ENCODE measurements around the gene COX5A. TPM values are rescaled to one million over a fixed set of nuclear protein-coding genes. Genes with fewer than 3 reads are reported as not detected.
A peak's percentile ranks its signal among the peaks of the same experiment; 100 is the strongest.

The COX5A gene
- 56.3 TPM for total RNA-seq

- DNase-seq: peak; percentile 98
These were observed at the start of gene COX5A for GRCh38 chr15:74937590-74938371. Gene COX5A, minus strand, starts transcription at chr15:74938073. Its CDS starts 59 bp downstream, at chr15:74938014.

DNA sequence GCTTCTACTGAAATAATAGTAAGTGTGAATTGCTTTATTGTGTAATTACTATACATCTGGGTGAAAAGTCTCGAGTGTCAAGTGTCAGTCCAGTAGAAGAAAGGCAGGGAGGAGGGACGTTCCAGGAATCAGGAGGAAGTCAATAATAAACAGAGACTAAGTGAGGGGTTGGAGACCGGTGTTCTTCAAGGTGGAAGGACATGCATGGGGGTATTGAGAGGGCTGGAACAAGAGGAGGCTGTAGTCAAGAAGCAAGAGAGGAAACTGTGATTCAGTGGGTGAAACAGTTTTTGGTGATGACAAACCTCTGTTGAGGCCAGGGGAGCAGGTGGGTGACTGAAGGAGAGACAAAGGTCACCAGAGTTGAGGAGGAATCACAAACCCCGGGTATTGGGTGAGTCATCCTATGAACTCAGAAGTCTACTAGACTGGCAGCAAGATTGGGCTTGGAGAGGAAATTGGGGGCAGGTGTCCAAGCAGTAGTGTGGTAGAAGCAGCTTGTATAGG is 45.9 kb upstream of the COX5A start:
- no peak for DNase-seq

GRCh38 chr15:74982183-74982582 is 44.3 kb upstream of the COX5A start:
- DNase-seq: no peak

DNA sequence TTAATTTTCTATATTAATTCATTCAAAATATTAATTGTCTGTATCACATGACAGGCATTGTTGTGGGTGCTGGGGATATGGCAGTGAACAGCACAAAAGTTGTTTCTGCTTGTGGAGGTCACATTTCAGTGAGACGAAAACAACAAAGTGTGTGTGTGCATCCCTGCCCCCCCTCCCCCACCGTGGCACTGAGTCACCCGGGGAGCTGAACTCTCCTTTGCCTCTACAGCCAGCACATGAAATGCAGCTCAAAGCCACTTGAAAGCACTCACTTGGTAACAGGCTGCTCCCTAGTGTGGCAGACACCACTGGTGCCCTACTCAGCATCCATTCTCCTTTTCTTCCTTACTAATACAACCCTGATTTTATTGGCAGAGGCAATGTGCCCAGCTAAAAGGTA is 40.6 kb upstream of the COX5A start:
- no peak for DNase-seq

DNA sequence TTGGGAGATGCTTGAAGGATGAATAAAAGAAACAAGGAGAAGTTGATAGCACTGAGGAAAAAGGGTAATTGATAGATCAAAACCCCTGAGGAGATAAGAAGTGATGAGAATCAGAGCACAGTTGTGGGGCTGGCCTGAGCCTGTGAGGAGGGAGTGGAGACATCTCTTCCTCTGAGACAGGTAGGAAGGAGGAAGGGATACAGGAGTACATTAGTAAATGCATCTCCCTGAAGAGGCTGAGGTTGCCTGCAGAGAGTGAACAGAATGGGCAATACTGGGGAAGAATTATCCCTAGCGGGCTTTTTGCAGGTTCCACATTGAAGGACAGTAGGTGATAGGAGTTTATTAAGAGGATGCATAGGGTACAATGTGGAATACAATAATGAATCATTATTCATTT is 40.2 kb upstream of the COX5A start:
- no peak for DNase-seq

- DNase-seq: no peak
These were observed 39.7 kb upstream of the COX5A start for GRCh38 chr15:74977599-74977998.

DNA sequence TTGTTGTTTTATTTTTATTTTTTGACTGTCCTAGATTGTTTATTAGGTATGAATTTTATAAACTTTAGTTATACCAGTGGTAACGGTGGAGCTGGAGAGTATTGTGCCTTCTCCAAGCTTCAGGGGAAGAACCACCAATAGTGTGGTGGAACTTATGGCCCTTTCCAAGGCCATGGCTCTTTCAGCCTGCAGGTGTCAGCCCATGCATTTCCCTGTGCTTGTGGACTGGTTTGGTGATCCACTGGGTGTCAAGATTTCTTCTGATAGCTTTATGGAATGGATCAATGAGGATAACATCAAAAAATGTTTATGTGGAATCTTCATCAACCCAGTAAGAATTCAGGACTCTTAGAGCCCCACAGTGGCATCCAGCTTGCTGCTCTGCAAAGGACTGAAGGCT is 38.3 kb upstream of the COX5A start:
- no peak for DNase-seq

DNA sequence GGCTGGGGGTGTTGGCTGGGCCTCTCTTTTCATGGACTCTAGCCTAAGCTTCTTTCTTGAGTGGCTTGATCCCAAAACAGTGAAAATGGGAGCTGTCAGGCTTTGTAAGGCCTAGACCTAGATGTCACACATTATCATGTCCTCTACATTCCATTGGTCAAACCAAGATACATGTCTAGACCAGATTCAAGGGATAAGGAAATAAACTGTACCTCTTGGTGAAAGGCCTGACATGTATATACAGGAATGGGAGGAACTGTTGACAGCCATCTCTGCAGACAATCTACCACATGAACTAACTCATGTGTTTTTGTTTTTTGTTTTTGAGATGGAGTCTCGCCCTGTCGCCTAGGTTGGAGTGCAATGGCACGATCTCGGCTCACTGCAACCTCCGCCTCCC is 29.8 kb upstream of the COX5A start:
- no peak for DNase-seq

DNA sequence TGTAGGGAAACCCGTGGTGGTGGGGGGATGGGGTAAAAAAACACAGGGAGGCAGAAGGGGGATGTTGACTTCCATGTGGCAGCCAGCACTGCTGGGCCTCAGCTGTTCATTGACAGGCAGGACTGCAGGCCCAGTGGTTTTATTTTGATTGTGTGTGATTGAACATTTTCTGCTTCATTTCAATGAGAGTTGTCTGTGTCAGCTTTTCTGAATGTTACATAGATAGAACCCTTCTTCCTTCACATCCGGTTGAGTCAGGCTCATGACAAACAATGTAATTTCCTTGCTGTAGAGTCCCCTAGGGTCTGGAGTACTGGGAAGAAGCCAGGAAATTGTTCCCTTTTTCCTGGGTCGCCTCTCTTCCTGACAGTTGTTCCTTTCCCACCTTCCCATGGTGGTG is 26.9 kb upstream of the COX5A start:
- peak; percentile 36 for DNase-seq

- no peak for DNase-seq
These were observed 25.3 kb upstream of the COX5A start for GRCh38 chr15:74963213-74963612.

GRCh38 chr15:74962671-74963070 is 24.8 kb upstream of the COX5A start:
- DNase-seq: no peak

DNA sequence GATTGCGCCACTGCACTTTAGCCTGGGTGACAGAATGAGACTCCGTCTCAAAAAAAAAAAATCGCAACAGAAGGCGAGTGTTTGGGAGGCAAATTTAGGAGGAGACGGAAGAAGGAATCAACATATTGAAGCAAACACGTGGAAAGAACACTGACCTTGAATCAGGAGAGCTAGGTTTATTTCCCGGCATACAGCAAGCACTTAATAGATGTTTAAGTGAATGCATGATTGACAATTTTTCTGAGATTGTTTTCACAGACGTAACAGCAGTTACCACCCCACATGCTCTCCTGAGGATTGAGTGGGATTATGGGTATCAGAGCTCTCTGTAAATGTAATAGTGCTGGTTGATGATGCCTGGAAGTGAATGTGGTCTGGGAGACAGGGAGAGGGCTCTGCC is 24.3 kb upstream of the COX5A start:
- DNase-seq: no peak

- DNase-seq: no peak
These were observed 23.7 kb upstream of the COX5A start for GRCh38 chr15:74961616-74962015.

DNA sequence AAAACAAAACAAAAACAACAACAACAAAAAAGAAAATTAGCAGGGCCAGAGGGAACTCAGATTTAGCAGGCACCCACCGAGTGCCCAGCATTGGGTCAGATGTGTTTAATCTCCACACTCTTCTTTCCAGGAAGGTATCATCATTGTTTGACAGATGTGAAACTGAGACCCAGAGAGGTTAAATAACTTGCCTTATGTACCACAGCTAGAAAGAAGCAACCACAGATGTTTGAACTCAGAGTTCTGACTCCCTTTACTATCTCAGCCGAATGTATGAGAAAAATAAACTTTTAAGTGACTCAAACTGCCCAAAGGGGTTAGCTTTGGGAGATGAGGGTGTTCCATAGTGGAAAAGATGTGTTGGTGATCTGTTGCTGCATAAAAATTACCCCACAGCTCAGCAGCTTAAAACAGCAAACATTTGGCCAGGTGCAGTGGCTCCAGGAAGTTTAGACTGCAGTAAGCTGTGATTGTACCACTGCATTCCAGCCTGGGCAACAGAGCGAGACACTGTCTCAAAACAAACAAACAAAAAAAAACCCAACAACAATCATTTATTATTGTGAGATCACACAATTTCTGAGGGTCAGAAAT is 23.2 kb upstream of the COX5A start:
- no peak for DNase-seq

DNA sequence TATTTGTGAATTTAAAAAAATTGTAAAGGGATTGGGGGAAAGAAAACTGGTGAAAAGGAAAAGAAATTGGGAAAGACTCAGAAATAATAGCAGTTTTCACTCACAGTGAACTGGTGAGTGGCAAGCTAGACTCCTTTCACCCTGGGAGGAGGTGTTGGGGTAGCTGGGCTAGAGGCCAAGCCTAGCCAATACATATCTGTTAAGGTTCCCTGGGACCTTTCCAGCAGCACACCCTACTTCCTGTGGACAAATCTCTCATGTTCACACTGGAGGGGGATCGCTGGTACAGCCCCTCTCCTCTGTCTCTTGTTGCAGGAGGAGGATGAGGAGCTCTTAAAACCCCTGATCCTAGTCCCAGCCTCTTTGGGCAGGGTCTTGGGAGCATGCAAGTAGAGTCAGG is 22.4 kb upstream of the COX5A start:
- no peak for DNase-seq

DNA sequence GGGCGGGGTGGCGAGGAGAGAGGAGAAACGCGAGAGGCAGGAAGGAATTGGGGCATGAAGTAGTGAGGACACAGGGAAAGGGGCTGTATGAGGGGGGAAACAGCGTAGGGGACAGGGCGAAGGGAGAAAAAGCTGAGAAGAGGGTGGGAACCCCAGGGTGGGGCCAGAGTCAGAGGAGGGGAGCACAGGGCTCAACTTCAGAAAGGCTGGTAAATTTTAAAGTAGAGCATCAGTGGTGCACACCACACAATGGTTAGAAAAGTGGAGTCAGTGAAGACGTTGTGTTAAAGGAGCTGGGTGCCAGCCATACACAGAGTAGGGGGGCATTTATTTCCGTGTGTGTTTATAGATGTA is 21.7 kb upstream of the COX5A start:
- DNase-seq: no peak

GRCh38 chr15:74958908-74959585 is 21.2 kb upstream of the COX5A start:
- DNase-seq: no peak

- peak; percentile 17 for DNase-seq
These were observed 20.5 kb upstream of the COX5A start for GRCh38 chr15:74958320-74958907.

- no peak for DNase-seq
These were observed 19.7 kb upstream of the COX5A start for GRCh38 chr15:74957476-74958035.

- DNase-seq: peak; percentile 65
These were observed 19.0 kb upstream of the COX5A start, which contains the start of gene RPP25 for GRCh38 chr15:74956648-74957475. Gene RPP25, minus strand, starts transcription at chr15:74956772. Its CDS starts 189 bp downstream, at chr15:74956583.

DNA sequence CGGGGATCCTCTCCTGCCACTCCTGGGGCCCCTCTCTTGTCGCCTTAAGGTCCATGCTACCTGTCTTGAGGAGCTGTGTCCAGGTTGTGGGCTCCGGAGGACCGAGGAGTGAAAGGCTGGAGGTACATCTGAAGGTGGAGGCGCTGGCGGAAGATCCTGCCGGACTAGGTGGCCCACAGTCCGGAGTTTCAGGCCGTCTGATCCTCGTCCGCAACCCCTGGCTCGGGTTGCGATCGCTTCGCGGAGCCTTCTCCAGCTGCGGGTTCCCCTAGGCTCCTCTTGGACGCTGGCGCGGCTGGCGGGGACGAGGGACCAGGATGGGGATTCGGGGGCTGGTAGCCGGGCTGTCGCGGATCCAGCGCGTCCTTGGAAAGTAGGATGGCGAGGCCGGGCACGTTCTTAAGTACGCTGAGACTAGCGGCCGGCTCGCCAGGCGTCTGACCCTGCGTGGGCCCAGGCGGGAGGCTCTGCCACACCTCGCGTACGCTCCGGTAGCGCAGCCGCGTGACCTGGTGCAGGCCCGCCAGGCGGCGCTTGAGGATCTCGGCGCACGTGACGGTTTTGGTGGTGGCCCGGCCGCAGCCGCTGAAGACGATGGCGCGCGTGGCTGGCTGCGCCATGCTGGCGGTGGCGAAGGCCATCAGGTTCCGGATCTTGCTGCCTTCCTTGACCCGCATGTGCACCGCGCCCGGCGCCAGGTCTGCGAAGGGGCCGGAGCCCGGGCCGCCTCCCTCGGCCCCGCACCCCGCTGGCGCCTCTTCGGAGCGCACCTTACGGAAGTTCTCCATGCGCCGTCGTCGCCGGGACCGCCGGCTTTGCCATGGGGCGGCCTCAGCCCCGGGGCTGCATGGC is 18.1 kb upstream of the COX5A start:
- no peak for DNase-seq

All from skin of body (tissue), 2 donors.